K562 (cell line): Measurements from ENCODE around the gene CACNA1C. TPM values are rescaled to one million over a fixed set of nuclear protein-coding genes. Genes with fewer than 3 reads are reported as not detected.

Source experiments
- ATAC-seq: fragments of 200-7000 bp; cut with Tn5 transposase; 3 replicates; pipeline ENCODE4 v1.9.1; 2020; ENCODE audit warnings: moderate library complexity
- BruUV-seq: library from RNA; stranded (reverse); fragments of 400-500 nt; replicated peaks from 2 replicates; lab custom pipeline; 2021; lab: Mats Ljungman, UMichigan
- CTCF ChIA-PET: fragments of 300-600 bp; formaldehyde crosslinking; extraction: SDS; loops from one replicate; lab custom pipeline; 2021; ENCODE audit warnings: low intra/inter-chr PET ratio; lab: Yijun Ruan, JAX
- POLR2A ChIA-PET: fragments of 300-600, 350-650 bp; sonication (Branson Sonifier 250); formaldehyde crosslinking; extraction: SDS; loops from one replicate; lab custom pipeline; 2021; ENCODE audit warnings: antibody characterized with exemption, inconsistent platforms; lab: Yijun Ruan, JAX
- DNase-seq, 4 experiments: peaks; one replicate each; pipeline versions ENCODE4 v3.0.0 to v3.0.0-alpha.2; 2011 to 2018; ENCODE audit warnings: low spot score in 3 of 4, mixed read lengths in 3 of 4; ENCODE audit errors: extremely low read depth in 1 of 4
- FAIRE-seq: peaks from 2 replicates; lab custom pipeline; 2011; peaks lifted over from hg19 to GRCh38; lab: Jason Lieb, UNC
- H2AFZ ChIP-seq: 2 replicates; pipeline ENCODE4 v1.6.0; 2011; ENCODE audit warnings: low read depth, low read length, control low read depth, inconsistent platforms
- H3K27ac ChIP-seq: fragments of 200-600 bp; 3 replicates; pipeline ENCODE4 v1.8.0; 2011; ENCODE audit warnings: low read depth, mild to moderate bottlenecking, control low read depth, inconsistent platforms, low read length, moderate library complexity, mixed read lengths; ENCODE audit errors: extremely low read depth
- H3K27me3 ChIP-seq, 2 experiments: fragments of 300-600 bp in 1 of 2; 2 replicates in 1 of 2; 3 replicates in 1 of 2; pipeline versions ENCODE4 v1.6.0 to v1.8.0; 2011; ENCODE audit warnings: inconsistent platforms in 2 of 2, low read length in 2 of 2, mild to moderate bottlenecking in 1 of 2, mixed read lengths in 1 of 2, moderate library complexity in 1 of 2; ENCODE audit not compliant: control insufficient read depth in 2 of 2, insufficient read depth in 2 of 2
- H3K36me3 ChIP-seq: fragments of 300-600 bp; 3 replicates; pipeline ENCODE4 v1.8.0; 2011; ENCODE audit warnings: mild to moderate bottlenecking, low read length, inconsistent platforms; ENCODE audit not compliant: control insufficient read depth, insufficient read depth
- H3K4me1 ChIP-seq, 2 experiments: fragments of 200-600 bp in 1 of 2; replicated peaks in 1 of 2; 2 replicates in 1 of 2; 3 replicates in 1 of 2; pipeline versions ENCODE4 v1.5.1 to v1.8.0; 2011; ENCODE audit warnings: inconsistent platforms in 2 of 2, low read length in 2 of 2, mild to moderate bottlenecking in 1 of 2, mixed read lengths in 1 of 2, moderate library complexity in 1 of 2; ENCODE audit not compliant: control insufficient read depth in 2 of 2, insufficient read depth in 2 of 2
- H3K4me2 ChIP-seq: 2 replicates; pipeline ENCODE4 v1.6.1; 2011; ENCODE audit warnings: low read length, control low read depth, inconsistent platforms, mixed read lengths; ENCODE audit not compliant: insufficient read depth
- H3K4me3 ChIP-seq: fragments of 200-600 bp; sonication (generic), shearing (Covaris generic); 2 replicates; pipeline ENCODE4 v1.5.1; 2016; ENCODE audit warnings: control low read depth, inconsistent platforms
- H3K79me2 ChIP-seq: fragments of 200-600 bp; 3 replicates; pipeline ENCODE4 v1.8.0; 2011; ENCODE audit warnings: low read length, inconsistent platforms; ENCODE audit not compliant: control insufficient read depth, insufficient read depth
- H3K9ac ChIP-seq, 2 experiments: 2 replicates each; pipeline versions ENCODE4 v1.6.0 to v1.6.1; 2011; ENCODE audit warnings: low read depth in 2 of 2, low read length in 2 of 2, control low read depth in 1 of 2, inconsistent platforms in 1 of 2, mild to moderate bottlenecking in 1 of 2, mixed read lengths in 1 of 2; ENCODE audit not compliant: insufficient read depth in 1 of 2
- H3K9me1 ChIP-seq: one replicate; pipeline ENCODE4 v1.6.0; 2011; ENCODE audit warnings: inconsistent platforms, mild to moderate bottlenecking, low read length, moderate library complexity; ENCODE audit not compliant: control insufficient read depth, insufficient read depth
- H3K9me3 ChIP-seq: replicated peaks from 2 replicates; pipeline ENCODE4 v1.5.1; 2011; ENCODE audit warnings: low read depth, low read length, inconsistent platforms; ENCODE audit not compliant: control insufficient read depth, insufficient read depth
- H4K20me1 ChIP-seq: replicated peaks from 2 replicates; pipeline ENCODE4 v1.6.1; 2011; ENCODE audit warnings: low read length, inconsistent platforms, mixed read lengths; ENCODE audit not compliant: control insufficient read depth, insufficient read depth
- ARID1B ChIP-seq: fragments of 450-650 bp; IDR thresholded peaks from 2 replicates; pipeline ENCODE4 v1.6.1; 2016; ENCODE audit warnings: antibody characterized with exemption, mild to moderate bottlenecking, inconsistent platforms
- EP300 ChIP-seq: IDR thresholded peaks from 2 replicates; pipeline ENCODE4 v1.6.1; 2012; ENCODE audit warnings: low read length, improper control_type of control experiment
- HLTF ChIP-seq: fragments of 450-650 bp; IDR thresholded peaks from 2 replicates; pipeline ENCODE4 v1.6.1; 2016
- HNRNPK ChIP-seq: fragments of 200-400 bp; formaldehyde crosslinking; IDR thresholded peaks from one replicate; pipeline ENCODE4 v1.6.1; 2018; ENCODE audit warnings: mild to moderate bottlenecking, low read depth, low read length; ENCODE audit not compliant: poor library complexity, severe bottlenecking
- JUNB ChIP-seq: fragments of 450-650 bp; formaldehyde crosslinking; conservative IDR thresholded peaks from 2 replicates; pipeline ENCODE4 v1.4.0; 2020; ENCODE audit warnings: mild to moderate bottlenecking
- NCOA1 ChIP-seq: fragments of 450-650 bp; IDR thresholded peaks from 2 replicates; pipeline ENCODE4 v1.6.1; 2016; ENCODE audit warnings: low read depth
- NFE2L1 ChIP-seq: fragments of 450-650 bp; IDR thresholded peaks from 2 replicates; pipeline ENCODE4 v1.6.1; 2016; ENCODE audit warnings: missing genetic modification characterization, low read depth, mild to moderate bottlenecking, missing compliant biosample characterization, moderate library complexity, borderline replicate concordance
- PKNOX1 ChIP-seq: fragments of 450-650 bp; IDR thresholded peaks from 2 replicates; pipeline ENCODE4 v1.6.1; 2016
- PML ChIP-seq: IDR thresholded peaks from 2 replicates; pipeline ENCODE4 v1.6.1; 2012; ENCODE audit warnings: low read length, inconsistent platforms
- POLR2B ChIP-seq: fragments of 450-650 bp; IDR thresholded peaks from 2 replicates; pipeline ENCODE4 v1.6.1; 2018; ENCODE audit warnings: low read depth; ENCODE audit not compliant: partially characterized antibody
- POLR3G ChIP-seq: IDR thresholded peaks from 2 replicates; pipeline ENCODE4 v1.6.1; 2011; ENCODE audit not compliant: insufficient read length, insufficient replicate concordance; ENCODE audit errors: extremely low read depth
- PRPF4 ChIP-seq: fragments of 200-400 bp; formaldehyde crosslinking; IDR thresholded peaks from one replicate; pipeline ENCODE4 v1.6.1; 2017; ENCODE audit warnings: low read length, low read depth, mild to moderate bottlenecking; ENCODE audit not compliant: insufficient read depth, poor library complexity, severe bottlenecking
- TFAP4 ChIP-seq: sonication (generic); formaldehyde crosslinking; IDR thresholded peaks from 2 replicates; pipeline ENCODE4 v1.8.0; 2022; ENCODE audit warnings: missing genetic modification reagents, mild to moderate bottlenecking, moderate library complexity, borderline replicate concordance
- TRIM24 ChIP-seq, 2 experiments: fragments of 450-650 bp; IDR thresholded peaks; 2 replicates each; pipeline ENCODE4 v1.6.1; 2016
- ZNF239 ChIP-seq: fragments of 250-450 bp; sonication (Bioruptor Pico); IDR thresholded peaks from 2 replicates; pipeline ENCODE4 v1.4.0; 2020; ENCODE audit warnings: mild to moderate bottlenecking
- ZNF431 ChIP-seq: sonication (generic); formaldehyde crosslinking; IDR thresholded peaks from 2 replicates; pipeline ENCODE4 v1.8.0; 2022; ENCODE audit warnings: mild to moderate bottlenecking, missing genetic modification reagents
- ZNF436 ChIP-seq: fragments of 250-450, 450-650 bp; sonication (Bioruptor Pico); formaldehyde crosslinking; IDR thresholded peaks from 2 replicates; pipeline ENCODE4 v1.7.0; 2020; ENCODE audit warnings: mild to moderate bottlenecking
- ZNF444 ChIP-seq: fragments of 250-450 bp; sonication (Bioruptor Pico); IDR thresholded peaks from 2 replicates; pipeline ENCODE4 v1.4.0; 2020; ENCODE audit warnings: mild to moderate bottlenecking, moderate library complexity
- ZNF589 ChIP-seq: fragments of 200-800 bp; sonication (Bioruptor generic); IDR thresholded peaks from 2 replicates; pipeline ENCODE4 v1.6.1; 2016; ENCODE audit warnings: low read depth, missing genetic modification characterization, missing compliant biosample characterization
- WGBS: fragments of 100-300 bp; shearing (Covaris generic); methylation state at CpG from one replicate; pipeline ENCODE4 v1.1.6; 2016; ENCODE audit warnings: low coverage, mixed read lengths; ENCODE audit not compliant: insufficient coverage; ENCODE audit errors: missing lambda C conversion rate; 5-methylcytosine and 5-hydroxymethylcytosine counted together
- in situ Hi-C: fragments of 300-500 bp; cut with MboI; formaldehyde crosslinking; loops from 4 replicates; pipeline ENCODE4 v1.15.0; 2018; ENCODE audit warnings: inconsistent platforms, mixed read lengths
- intact Hi-C: fragments of 100-400 bp; cut with micrococcal nuclease; formaldehyde crosslinking; loops from 2 replicates; pipeline ENCODE4 v1.14.2; 2022
- polyA plus RNA-seq, 8 experiments: library from polyadenylated mRNA; depleted of rRNA in 4 of 8; stranded (reverse) in 5 of 8; unstranded in 3 of 8; fragments of >200 nt; fragmentation: Nextera tagmentation in 2 of 8; fragmentation: Illumina TruSeq in 1 of 8; extraction: Ambion mirVana in 2 of 8; extraction: Trizol in 1 of 8; gene quantifications; 2 replicates each; pipeline versions ENCODE4 v1.2.1 to v1.2.3, GENCODE V29; 2011 to 2014; ENCODE audit warnings: inconsistent platforms in 1 of 8, missing spikeins in 1 of 8
- total RNA-seq, 7 experiments: library from RNA; depleted of rRNA in 6 of 7; stranded (reverse); fragments of >200 nt in 6 of 7; fragmentation: Illumina TruSeq in 2 of 7; extraction: Trizol in 2 of 7; gene quantifications; 2 replicates each; pipeline versions ENCODE4 v1.2.1 to v1.2.3, GENCODE V29; 2011 to 2021; ENCODE audit warnings: low replicate concordance in 1 of 7

Gene CACNA1C
- total and polyA plus RNA-seq, 9 of the 15 experiments (the other 6 are each of a cell fraction or from before 2014, with no cell fraction given): not detected

DNA sequence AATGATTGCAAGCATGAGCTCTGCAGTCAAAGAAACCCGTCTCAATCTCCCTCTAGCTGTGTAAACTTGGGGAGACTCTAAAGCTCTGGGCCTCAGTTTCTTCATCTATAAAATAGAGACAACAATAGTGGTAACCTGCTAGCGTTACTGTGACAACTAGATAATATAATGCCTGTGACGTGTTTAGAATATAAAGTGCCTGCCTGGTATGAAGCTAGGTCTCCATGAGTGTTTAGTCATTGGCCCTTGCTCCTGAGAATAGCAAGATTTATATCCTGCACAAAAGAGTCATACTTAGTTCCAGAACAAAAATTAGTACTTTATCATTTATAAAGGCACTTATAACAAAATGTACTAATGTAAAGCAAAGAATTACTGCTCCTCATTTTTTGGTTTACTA lies 39.7 kb upstream of the CACNA1C start:
- H3K4me1 ChIP-seq: no peaks in the 10 kb centered on the region
- peaks cover 0 to 4% of the 10 kb centered on the region in 2 experiments; a peak in 2 of 5 replicates for H3K27me3 ChIP-seq
- CTCF ChIA-PET: no interaction called here
- H2AFZ ChIP-seq: no peak overlapping the region
- WGBS: 0% methylated on average over 3 of the region's 3 CpGs
- FAIRE-seq: no peak
- no peaks in the 10 kb centered on the region for H3K9me3 ChIP-seq
- H3K9ac ChIP-seq: no peak overlapping the region
- H3K79me2 ChIP-seq: no peaks in the 10 kb centered on the region
- no peaks in the 10 kb centered on the region for H3K9me1 ChIP-seq
- H3K4me3 ChIP-seq: no peak overlapping the region
- TF ChIP-seq ZNF589 (no peak), PKNOX1 (no peak), ZNF431 (CRISPR knock-in tag) (no peak), POLR2B (no peak), ARID1B (no peak), TFAP4 (no peak), NFE2L1 (tag) (no peak), HNRNPK (no peak), ZNF239 (no peak), PML (no peak), PRPF4 (no peak), JUNB (CRISPR knock-in tag) (no peak), POLR3G (no peak), ZNF436 (CRISPR knock-in tag) (no peak), TRIM24 (IDR thresholded peaks at IDR 0.05) (no peak), EP300 (no peak), ZNF444 (CRISPR knock-in tag) (no peak), NCOA1 (no peak), HLTF (no peak)
- H3K4me2 ChIP-seq: no peak overlapping the region
- no peaks in the 10 kb centered on the region for H4K20me1 ChIP-seq
- H3K36me3 ChIP-seq: no peaks in the 10 kb centered on the region
- intact Hi-C loops: no loop called here
- DNase-seq: no peak
- POLR2A ChIA-PET: no interaction called here
- no peak overlapping the region for H3K27ac ChIP-seq
- in situ Hi-C loops: no loop called here
- no peak for ATAC-seq
- BruUV-seq: no TSS peak
